ENCODE measurements around the gene RNASE13. TPM values are rescaled to one million over a fixed set of nuclear protein-coding genes. Genes with fewer than 3 reads are reported as not detected.
A peak's percentile ranks its signal among the peaks of the same experiment; 100 is the strongest.
"Not testable (repeated sequence)": the region's sequence is repeated elsewhere in the genome, so short reads cannot be mapped to it uniquely, and the experiment has no call there.

Gene RNASE13
- total RNA-seq, 1 donor from 2014 or later: not detected

DNA sequence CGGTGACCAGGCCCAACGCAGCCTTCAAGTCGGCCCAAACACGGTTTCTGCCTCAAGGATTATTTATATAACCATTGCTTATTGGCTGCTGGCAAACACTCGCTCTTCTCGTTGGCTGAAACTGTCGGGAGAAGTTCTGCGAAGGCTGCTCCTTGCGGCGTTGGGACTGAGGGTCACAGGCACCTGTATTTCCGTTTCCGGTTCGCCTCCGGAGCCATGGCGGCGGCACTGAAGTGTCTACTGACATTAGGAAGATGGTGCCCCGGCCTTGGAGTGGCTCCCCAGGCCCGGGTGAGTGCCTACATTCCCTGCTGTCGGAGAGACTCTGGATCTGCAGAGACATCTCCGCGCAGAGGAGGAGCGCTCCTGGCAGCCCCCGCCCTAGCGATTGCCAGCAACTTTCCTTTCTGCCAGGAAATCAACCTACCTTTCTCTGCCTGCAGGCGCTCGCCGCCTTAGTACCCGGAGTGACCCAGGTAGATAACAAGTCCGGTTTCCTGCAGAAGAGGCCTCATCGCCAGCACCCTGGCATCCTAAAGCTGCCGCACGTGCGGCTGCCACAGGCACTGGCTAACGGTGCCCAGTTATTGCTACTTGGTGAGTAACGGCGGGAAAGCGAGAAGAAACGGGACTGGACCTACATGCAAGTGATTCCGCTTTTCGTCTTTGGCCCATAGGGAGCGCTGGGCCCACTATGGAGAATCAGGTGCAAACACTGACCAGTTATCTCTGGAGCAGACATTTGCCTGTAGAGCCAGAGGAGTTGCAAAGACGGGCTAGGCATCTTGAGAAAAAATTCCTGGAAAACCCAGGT is 44.6 kb downstream of the RNASE13 start, which contains the start of gene METTL17:
Gene METTL17 (plus strand): TSS at position 194 of the 814 bp plus-strand sequence. CDS start 23 bp downstream, at position 217.
- peak; percentile 70 to 96 for DNase-seq (ENCODE audit: low read depth in 2 of 2)

DNA sequence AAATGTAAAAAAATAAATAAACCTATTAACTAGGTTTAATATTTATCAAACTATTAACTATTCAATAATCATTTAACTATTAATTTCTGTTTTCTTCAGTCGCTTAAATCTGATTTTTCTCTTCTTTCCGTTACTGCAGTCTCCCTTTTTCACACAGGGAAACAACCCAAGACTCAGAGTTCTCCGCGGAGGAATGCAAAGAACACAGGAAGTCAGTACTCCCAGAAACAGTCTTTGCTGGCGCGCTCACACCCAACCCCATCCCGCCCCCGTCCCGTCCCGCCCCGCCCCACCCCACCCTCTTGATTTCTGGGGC is 45.2 kb downstream of the RNASE13 start:
- no peak for DNase-seq (ENCODE audit: low read depth in 2 of 2)

DNA sequence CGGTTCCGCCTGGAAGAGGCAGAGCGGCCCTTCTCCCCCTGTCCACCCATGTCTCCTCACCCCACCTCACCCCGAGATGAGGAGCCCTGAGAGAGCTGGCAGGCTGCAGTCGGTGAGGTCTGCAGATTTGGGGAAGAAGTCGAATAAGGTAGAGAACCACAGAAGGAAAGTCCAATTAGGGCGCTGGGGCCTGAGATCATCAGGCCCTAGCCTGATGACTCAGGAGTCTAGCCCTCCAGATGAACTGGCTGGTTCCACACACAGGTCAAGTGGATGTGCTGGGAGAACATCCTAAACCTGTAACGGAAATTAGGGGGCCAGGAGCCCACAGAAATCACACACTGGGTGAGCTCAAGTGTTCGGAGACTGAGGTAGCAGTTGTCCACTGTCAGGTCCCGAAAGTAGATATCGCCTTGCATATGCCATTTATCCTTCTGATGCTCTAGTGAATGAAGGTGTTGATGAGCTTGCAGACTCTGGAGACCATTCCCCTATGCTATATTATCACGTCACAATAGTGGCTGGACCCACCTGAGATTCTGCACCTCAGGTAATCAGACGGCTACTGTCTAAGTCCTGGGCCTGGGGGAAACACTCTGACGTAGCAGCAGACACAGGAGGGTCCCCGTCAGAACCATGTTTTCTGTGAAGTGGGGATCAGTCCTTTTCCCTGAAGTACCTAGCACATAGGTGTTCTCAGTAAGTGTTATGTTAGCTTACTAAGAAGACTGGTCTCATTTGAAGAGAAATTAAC is 45.7 kb downstream of the RNASE13 start:
- DNase-seq (ENCODE audit: low read depth in 2 of 2): peak in 1 of 2 donors; percentile 10

DNA sequence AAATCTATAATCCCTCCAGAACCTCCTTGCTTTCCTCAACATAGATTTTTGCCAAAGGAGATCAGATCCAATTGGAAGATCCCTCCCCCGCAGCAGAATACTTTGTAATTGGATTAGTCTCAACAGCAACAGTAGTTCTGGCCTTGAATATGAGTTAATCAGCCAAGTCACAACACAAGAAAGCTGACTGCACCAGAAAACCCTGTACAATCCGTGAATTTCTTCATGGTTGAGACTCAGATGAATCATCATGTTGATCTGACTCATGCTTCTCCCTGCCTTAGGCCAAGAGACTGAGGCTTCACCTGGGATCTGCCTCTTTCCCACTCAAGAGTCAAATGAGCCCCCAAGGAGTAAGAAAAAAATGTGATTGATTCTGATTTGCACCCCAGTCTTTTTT is 47.8 kb downstream of the RNASE13 start:
- DNase-seq (ENCODE audit: low read depth in 2 of 2): peak in 1 of 2 donors; percentile 88

DNA sequence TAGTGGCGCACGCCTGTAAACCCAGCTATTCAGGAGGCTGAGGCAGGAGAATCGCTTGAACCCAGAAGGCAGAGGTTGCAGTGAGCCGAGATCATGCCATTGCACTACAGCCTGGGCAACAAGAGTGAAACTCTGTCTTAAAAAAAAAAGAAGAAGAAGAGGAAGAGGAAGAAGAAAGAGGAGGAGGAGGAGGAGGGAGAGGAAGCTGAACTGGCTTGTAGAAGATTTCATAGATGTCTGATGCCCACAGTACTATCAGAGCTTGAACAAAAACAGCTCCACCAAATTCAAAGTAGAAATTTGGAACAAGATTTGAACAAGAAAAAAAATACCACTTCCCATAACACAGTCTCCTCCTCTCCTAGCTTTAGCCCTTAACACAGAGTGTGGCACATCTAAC is 49.0 kb downstream of the RNASE13 start:
- not testable (repeated sequence) for DNase-seq (ENCODE audit: low read depth in 2 of 2)

Other genes with a start within 250 kb of the RNASE13 start
- 4.6 and 14.6 TPM in 2 replicates for gene RNASE1, start 232.0 kb downstream of the RNASE13 start, total RNA-seq
- gene RNASE3, start 143.4 kb downstream of the RNASE13 start, total RNA-seq: not detected in 2 replicates
- gene RNASE2, start 79.3 kb downstream of the RNASE13 start, total RNA-seq: not detected in 2 replicates
- gene METTL17, start 44.8 kb downstream of the RNASE13 start, total RNA-seq: 13.1 and 19.0 TPM in 2 replicates
- gene SLC39A2, start 35.5 kb downstream of the RNASE13 start, total RNA-seq: not detected in 2 replicates
- gene NDRG2, start 9.7 kb downstream of the RNASE13 start, total RNA-seq: 0.65 and 3.6 TPM in 2 replicates
- not detected in 2 replicates for gene TPPP2, start 4.6 kb downstream of the RNASE13 start, total RNA-seq
- not detected in 2 replicates for gene RNASE7, start 7.6 kb upstream of the RNASE13 start, total RNA-seq
- not detected in 2 replicates for gene RNASE8, start 23.0 kb upstream of the RNASE13 start, total RNA-seq
- 4.8 and 5.8 TPM in 2 replicates for gene ARHGEF40, start 35.5 kb upstream of the RNASE13 start, total RNA-seq
- gene ZNF219, start 63.8 kb upstream of the RNASE13 start, total RNA-seq: 2.0 and 2.4 TPM in 2 replicates
- not detected in 2 replicates for gene TMEM253, start 66.3 kb upstream of the RNASE13 start, total RNA-seq
- gene OR5AU1, start 121.3 kb upstream of the RNASE13 start, total RNA-seq: not detected in 2 replicates
- gene HNRNPC, start 234.6 kb upstream of the RNASE13 start, total RNA-seq: 570 and 584 TPM in 2 replicates
- gene RPGRIP1, start 245.3 kb upstream of the RNASE13 start, total RNA-seq: 0.20 and 0.22 TPM in 2 replicates